Measurements from ENCODE around the gene PUM2.
"Not testable (repeated sequence)": the region's sequence is repeated elsewhere in the genome, so short reads cannot be mapped to it uniquely, and the experiment has no call there.

Gene PUM2

GRCh38 chr2:20236496-20236895 lies 114.1 kb downstream of the PUM2 start:
- Histone ChIP-seq H3K9me3 (ENCODE audit: control insufficient read depth, insufficient read depth, low read length) (no peaks in the 10 kb centered on the region), H3K27me3 (ENCODE audit: control insufficient read depth, insufficient read depth, low read length) (no peaks in the 10 kb centered on the region), H3K36me3 (ENCODE audit: control insufficient read depth, insufficient read depth, low read length) (no peaks in the 10 kb centered on the region), H3K4me1 (ENCODE audit: control insufficient read depth, insufficient read depth, low read length) (no peaks in the 10 kb centered on the region), H3K9ac (ENCODE audit: low read depth, low read length) (no peak overlapping the region), H3K4me3 (ENCODE audit: low read depth, low read length) (no peak overlapping the region)

- Histone ChIP-seq H3K27me3 (ENCODE audit: control insufficient read depth, insufficient read depth, low read length) (no peaks in the 10 kb centered on the region), H3K9ac (ENCODE audit: low read depth, low read length) (no peak overlapping the region), H3K9me3 (ENCODE audit: control insufficient read depth, insufficient read depth, low read length) (no peaks in the 10 kb centered on the region), H3K36me3 (ENCODE audit: control insufficient read depth, insufficient read depth, low read length) (no peaks in the 10 kb centered on the region), H3K4me3 (ENCODE audit: low read depth, low read length) (no peak overlapping the region), H3K4me1 (ENCODE audit: control insufficient read depth, insufficient read depth, low read length) (no peaks in the 10 kb centered on the region)
Measured at GRCh38 chr2:20235655-20236305, 114.9 kb downstream of the PUM2 start.

GRCh38 chr2:20234597-20234996 lies 116.0 kb downstream of the PUM2 start:
- H3K36me3 ChIP-seq (ENCODE audit: control insufficient read depth, insufficient read depth, low read length); H3K9me3 ChIP-seq (ENCODE audit: control insufficient read depth, insufficient read depth, low read length); H3K4me1 ChIP-seq (ENCODE audit: control insufficient read depth, insufficient read depth, low read length); H3K9ac ChIP-seq (ENCODE audit: low read depth, low read length); H3K4me3 ChIP-seq (ENCODE audit: low read depth, low read length); H3K27me3 ChIP-seq (ENCODE audit: control insufficient read depth, insufficient read depth, low read length): not testable (repeated sequence)

GRCh38 chr2:20232837-20233207 lies 117.8 kb downstream of the PUM2 start:
- H3K27me3 ChIP-seq (ENCODE audit: control insufficient read depth, insufficient read depth, low read length), result no peaks in the 10 kb centered on the region
- H3K9ac ChIP-seq (ENCODE audit: low read depth, low read length), result no peak overlapping the region
- no peak overlapping the region for H3K4me3 ChIP-seq (ENCODE audit: low read depth, low read length)
- H3K4me1 ChIP-seq (ENCODE audit: control insufficient read depth, insufficient read depth, low read length), result no peaks in the 10 kb centered on the region
- H3K9me3 ChIP-seq (ENCODE audit: control insufficient read depth, insufficient read depth, low read length), result no peaks in the 10 kb centered on the region
- H3K36me3 ChIP-seq (ENCODE audit: control insufficient read depth, insufficient read depth, low read length), result no peaks in the 10 kb centered on the region

GRCh38 chr2:20231598-20232026 lies 119.0 kb downstream of the PUM2 start:
- Histone ChIP-seq H3K4me1 (ENCODE audit: control insufficient read depth, insufficient read depth, low read length) (no peaks in the 10 kb centered on the region), H3K27me3 (ENCODE audit: control insufficient read depth, insufficient read depth, low read length) (no peaks in the 10 kb centered on the region), H3K4me3 (ENCODE audit: low read depth, low read length) (no peak overlapping the region)

GRCh38 chr2:20231159-20231558 lies 119.5 kb downstream of the PUM2 start:
- Histone ChIP-seq H3K9me3 (ENCODE audit: control insufficient read depth, insufficient read depth, low read length) (no peaks in the 10 kb centered on the region), H3K36me3 (ENCODE audit: control insufficient read depth, insufficient read depth, low read length) (no peaks in the 10 kb centered on the region), H3K9ac (ENCODE audit: low read depth, low read length) (no peak overlapping the region), H3K4me3 (ENCODE audit: low read depth, low read length) (no peak overlapping the region), H3K4me1 (ENCODE audit: control insufficient read depth, insufficient read depth, low read length) (no peaks in the 10 kb centered on the region), H3K27me3 (ENCODE audit: control insufficient read depth, insufficient read depth, low read length) (peaks cover 4% of the 10 kb centered on the region)

More at GRCh38 chr2:20231598-20232026, 119.0 kb downstream of the PUM2 start:
- Histone ChIP-seq H3K9me3 (ENCODE audit: control insufficient read depth, insufficient read depth, low read length) (no peaks in the 10 kb centered on the region), H3K36me3 (ENCODE audit: control insufficient read depth, insufficient read depth, low read length) (no peaks in the 10 kb centered on the region), H3K9ac (ENCODE audit: low read depth, low read length) (no peak overlapping the region)

GRCh38 chr2:20230114-20230425 lies 120.6 kb downstream of the PUM2 start:
- Histone ChIP-seq H3K36me3 (ENCODE audit: control insufficient read depth, insufficient read depth, low read length) (no peaks in the 10 kb centered on the region), H3K4me1 (ENCODE audit: control insufficient read depth, insufficient read depth, low read length) (no peaks in the 10 kb centered on the region), H3K27me3 (ENCODE audit: control insufficient read depth, insufficient read depth, low read length) (peaks cover 8% of the 10 kb centered on the region), H3K9me3 (ENCODE audit: control insufficient read depth, insufficient read depth, low read length) (no peaks in the 10 kb centered on the region), H3K9ac (ENCODE audit: low read depth, low read length) (no peak overlapping the region), H3K4me3 (ENCODE audit: low read depth, low read length) (no peak overlapping the region)

- H3K9ac ChIP-seq (ENCODE audit: low read depth, low read length), result no peak overlapping the region
- H3K36me3 ChIP-seq (ENCODE audit: control insufficient read depth, insufficient read depth, low read length), result no peaks in the 10 kb centered on the region
- H3K4me3 ChIP-seq (ENCODE audit: low read depth, low read length), result no peak overlapping the region
- H3K27me3 ChIP-seq (ENCODE audit: control insufficient read depth, insufficient read depth, low read length), result peaks cover 8% of the 10 kb centered on the region
- H3K4me1 ChIP-seq (ENCODE audit: control insufficient read depth, insufficient read depth, low read length), result no peaks in the 10 kb centered on the region
- H3K9me3 ChIP-seq (ENCODE audit: control insufficient read depth, insufficient read depth, low read length), result no peaks in the 10 kb centered on the region
Measured at GRCh38 chr2:20229322-20230113, 121.1 kb downstream of the PUM2 start.

- Histone ChIP-seq H3K4me1 (ENCODE audit: control insufficient read depth, insufficient read depth, low read length) (no peaks in the 10 kb centered on the region), H3K36me3 (ENCODE audit: control insufficient read depth, insufficient read depth, low read length) (no peaks in the 10 kb centered on the region), H3K27me3 (ENCODE audit: control insufficient read depth, insufficient read depth, low read length) (peaks cover 8% of the 10 kb centered on the region), H3K4me3 (ENCODE audit: low read depth, low read length) (no peak overlapping the region), H3K9me3 (ENCODE audit: control insufficient read depth, insufficient read depth, low read length) (no peaks in the 10 kb centered on the region), H3K9ac (ENCODE audit: low read depth, low read length) (no peak overlapping the region)
Measured at GRCh38 chr2:20227894-20228505, 122.6 kb downstream of the PUM2 start.

GRCh38 chr2:20226152-20226545 lies 124.5 kb downstream of the PUM2 start:
- Histone ChIP-seq H3K4me1 (ENCODE audit: control insufficient read depth, insufficient read depth, low read length) (peaks cover 6% of the 10 kb centered on the region), H3K4me3 (ENCODE audit: low read depth, low read length) (no peak overlapping the region), H3K9me3 (ENCODE audit: control insufficient read depth, insufficient read depth, low read length) (no peaks in the 10 kb centered on the region), H3K9ac (ENCODE audit: low read depth, low read length) (no peak overlapping the region), H3K27me3 (ENCODE audit: control insufficient read depth, insufficient read depth, low read length) (peaks cover 8% of the 10 kb centered on the region), H3K36me3 (ENCODE audit: control insufficient read depth, insufficient read depth, low read length) (no peaks in the 10 kb centered on the region)

- H3K36me3 ChIP-seq (ENCODE audit: control insufficient read depth, insufficient read depth, low read length), result no peaks in the 10 kb centered on the region
- peaks cover 8% of the 10 kb centered on the region for H3K4me1 ChIP-seq (ENCODE audit: control insufficient read depth, insufficient read depth, low read length)
- H3K9ac ChIP-seq (ENCODE audit: low read depth, low read length), result no peak overlapping the region
- peaks cover 8% of the 10 kb centered on the region for H3K27me3 ChIP-seq (ENCODE audit: control insufficient read depth, insufficient read depth, low read length)
- no peaks in the 10 kb centered on the region for H3K9me3 ChIP-seq (ENCODE audit: control insufficient read depth, insufficient read depth, low read length)
- H3K4me3 ChIP-seq (ENCODE audit: low read depth, low read length), result peak overlapping the region; percentile 42
Measured at GRCh38 chr2:20225294-20226151, 125.1 kb downstream of the PUM2 start.

Data from iPS-15b (cell line).